Uterus (tissue), 2 donors: ENCODE results near the gene ZMAT3.
"Not testable (repeated sequence)": the region's sequence is repeated elsewhere in the genome, so short reads cannot be mapped to it uniquely, and the experiment has no call there.

Experiments
- CTCF ChIP-seq, 4 experiments: fragments of 200-600 bp in 2 of 4; fragments of 450-650 bp in 2 of 4; sonication (generic) in 2 of 4; IDR thresholded peaks; one replicate each; pipeline ENCODE4 v1.5.1; 2016 to 2019; ENCODE audit warnings: antibody characterized with exemption in 4 of 4, mild to moderate bottlenecking in 2 of 4, moderate library complexity in 1 of 4
- POLR2A ChIP-seq, 2 donors: fragments of 450-650 bp; IDR thresholded peaks; one replicate each; pipeline ENCODE4 v1.6.1; 2016; ENCODE audit warnings: antibody characterized with exemption in 2 of 2, mild to moderate bottlenecking in 1 of 2, moderate library complexity in 1 of 2

- not testable (repeated sequence) for TF ChIP-seq POLR2A, CTCF (IDR thresholded peaks at IDR 0.05)
These were observed 38.3 kb downstream of the ZMAT3 start for GRCh38 chr3:179033304-179033657.
